Measurements from ENCODE around the gene ENTPD6.

- no peak for TF ChIP-seq CTCF (IDR thresholded peaks at IDR 0.05; ENCODE audit: low read depth, low read length)
- TF ChIP-seq EZH2phosphoT487 (IDR thresholded peaks at IDR 0.05; ENCODE audit: low read depth), result no peak
Observed at GRCh38 chr20:25160467-25160866, 35.0 kb upstream of the ENTPD6 start.

All from OCI-LY3 (cell line).